Type B pancreatic cell (in vitro differentiated cells): ENCODE results near the gene DDN. TPM values are rescaled to one million over a fixed set of nuclear protein-coding genes. Genes with fewer than 3 reads are reported as not detected.

ENCODE experiments used
- DNase-seq: peaks from one replicate; pipeline ENCODE4 v3.0.0; 2021; ENCODE audit warnings: mixed read lengths; ENCODE audit not compliant: unreplicated experiment; ENCODE audit errors: extremely low spot score
- H3K27ac Mint-ChIP-seq: 2 replicates; pipeline ENCODE4 v1.8.0; 2021; ENCODE audit warnings: mild to moderate bottlenecking, mixed read lengths
- H3K27me3 Mint-ChIP-seq: 2 replicates; pipeline ENCODE4 v1.8.0; 2021; ENCODE audit warnings: mixed read lengths
- H3K36me3 Mint-ChIP-seq: 2 replicates; pipeline ENCODE4 v1.8.0; 2021; ENCODE audit warnings: mixed read lengths
- H3K4me1 Mint-ChIP-seq: one replicate; pipeline ENCODE4 v1.8.0; 2021; ENCODE audit warnings: mixed read lengths; ENCODE audit not compliant: unreplicated experiment
- H3K4me3 Mint-ChIP-seq: 2 replicates; pipeline ENCODE4 v1.8.0; 2021; ENCODE audit warnings: mild to moderate bottlenecking, mixed read lengths
- H3K9me3 Mint-ChIP-seq: 2 replicates; pipeline ENCODE4 v1.8.0; 2021; ENCODE audit warnings: mixed read lengths
- total RNA-seq: library from RNA; stranded (reverse); gene quantifications from 2 replicates; pipeline ENCODE4 v1.2.1, GENCODE V29; 2021; ENCODE audit warnings: low replicate concordance
- TF ChIP-seq, protein P1 (sequence below): fragments of 200-600 bp; sonication (generic); conservative IDR thresholded peaks from 2 replicates; pipeline ENCODE4 v1.5.0; 2021; ENCODE audit warnings: antibody characterized with exemption, mild to moderate bottlenecking

The DDN gene
- total RNA-seq, 1 donor from 2014 or later, result 8.8 TPM

DNA sequence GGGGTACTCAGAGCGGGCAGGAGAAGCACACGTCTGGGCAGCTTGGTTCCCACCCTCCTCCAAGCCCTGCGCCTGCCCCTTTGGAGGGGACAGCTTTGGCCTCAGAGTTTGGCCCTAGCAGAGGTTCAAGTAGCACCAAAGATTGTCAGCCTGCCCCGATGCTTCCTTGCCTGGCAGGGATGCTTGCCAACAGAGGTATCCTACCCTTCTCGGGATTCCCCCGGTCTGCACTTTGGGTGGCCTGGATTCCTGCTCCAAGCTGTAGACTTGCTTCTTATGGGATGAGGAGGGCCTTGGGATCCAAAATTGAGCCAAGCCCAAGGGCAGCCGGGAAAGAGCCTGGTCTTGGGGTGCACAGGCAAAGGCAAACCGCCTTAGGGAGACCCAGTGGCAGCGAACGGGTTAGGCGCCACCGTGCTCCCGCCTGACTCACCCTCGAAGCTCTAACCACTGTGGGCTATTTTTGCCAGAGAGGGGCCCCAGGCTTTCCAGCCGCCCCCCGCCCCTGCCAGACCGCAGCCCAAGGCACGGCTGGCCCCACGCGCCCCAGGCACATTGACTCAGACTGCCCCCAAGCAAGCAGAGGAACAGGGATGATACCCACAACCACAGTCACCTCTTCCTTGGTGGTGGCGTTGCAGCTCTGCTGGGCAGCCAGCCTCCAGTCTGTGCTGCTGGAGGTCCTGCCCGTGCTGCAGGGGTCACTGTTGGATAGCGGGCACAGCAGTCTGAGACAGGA lies 26.8 kb downstream of the DDN start:
- no peak overlapping the region for H3K27ac Mint-ChIP-seq
- no peak overlapping the region for H3K4me3 Mint-ChIP-seq
- peaks cover 19% of the 10 kb centered on the region for H3K4me1 Mint-ChIP-seq
- no peaks in the 10 kb centered on the region for H3K9me3 Mint-ChIP-seq
- no peaks in the 10 kb centered on the region for H3K36me3 Mint-ChIP-seq
- TF ChIP-seq, protein P1, sequence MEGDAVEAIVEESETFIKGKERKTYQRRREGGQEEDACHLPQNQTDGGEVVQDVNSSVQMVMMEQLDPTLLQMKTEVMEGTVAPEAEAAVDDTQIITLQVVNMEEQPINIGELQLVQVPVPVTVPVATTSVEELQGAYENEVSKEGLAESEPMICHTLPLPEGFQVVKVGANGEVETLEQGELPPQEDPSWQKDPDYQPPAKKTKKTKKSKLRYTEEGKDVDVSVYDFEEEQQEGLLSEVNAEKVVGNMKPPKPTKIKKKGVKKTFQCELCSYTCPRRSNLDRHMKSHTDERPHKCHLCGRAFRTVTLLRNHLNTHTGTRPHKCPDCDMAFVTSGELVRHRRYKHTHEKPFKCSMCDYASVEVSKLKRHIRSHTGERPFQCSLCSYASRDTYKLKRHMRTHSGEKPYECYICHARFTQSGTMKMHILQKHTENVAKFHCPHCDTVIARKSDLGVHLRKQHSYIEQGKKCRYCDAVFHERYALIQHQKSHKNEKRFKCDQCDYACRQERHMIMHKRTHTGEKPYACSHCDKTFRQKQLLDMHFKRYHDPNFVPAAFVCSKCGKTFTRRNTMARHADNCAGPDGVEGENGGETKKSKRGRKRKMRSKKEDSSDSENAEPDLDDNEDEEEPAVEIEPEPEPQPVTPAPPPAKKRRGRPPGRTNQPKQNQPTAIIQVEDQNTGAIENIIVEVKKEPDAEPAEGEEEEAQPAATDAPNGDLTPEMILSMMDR, result no peak
- H3K27me3 Mint-ChIP-seq, result peaks cover 95% of the 10 kb centered on the region
- DNase-seq, result no peak

DNA sequence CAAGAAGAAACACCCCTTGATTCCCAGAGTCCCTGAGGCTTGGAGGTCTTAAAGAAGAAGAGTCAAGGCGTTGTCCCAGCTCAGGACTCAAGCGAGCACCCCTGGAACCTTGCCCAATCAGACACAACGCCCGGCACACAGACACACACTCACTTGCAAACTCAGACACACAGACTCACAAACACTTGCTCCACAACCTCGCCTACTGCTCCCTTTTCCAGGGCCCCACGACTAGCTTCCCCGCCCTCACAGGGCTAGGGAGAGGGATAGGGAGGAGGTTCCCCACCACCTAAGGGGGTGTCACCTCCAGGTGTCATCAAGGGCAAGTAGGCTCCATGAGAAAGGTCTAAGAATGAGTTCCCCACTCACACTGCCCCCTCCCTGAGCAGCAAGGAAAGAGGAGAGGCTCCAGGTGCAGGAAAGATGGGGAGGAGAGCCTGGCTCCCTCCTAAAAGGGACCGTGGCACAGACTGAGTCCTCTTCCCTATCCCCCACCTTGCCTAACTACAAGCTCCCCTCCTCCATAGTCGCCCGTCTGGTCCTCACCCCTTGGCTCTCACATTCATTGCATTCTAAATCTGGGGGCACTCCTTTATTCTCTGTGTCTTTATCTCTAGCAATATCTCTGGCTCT lies 28.4 kb downstream of the DDN start:
- Mint-ChIP-seq H3K4me3 (peak overlapping the region; percentile 89), H3K4me1 (peaks cover 19% of the 10 kb centered on the region), H3K9me3 (no peaks in the 10 kb centered on the region), H3K27me3 (peaks cover 87% of the 10 kb centered on the region), H3K36me3 (no peaks in the 10 kb centered on the region), H3K27ac (peak overlapping the region; percentile 89)
- no peak for DNase-seq
- TF ChIP-seq, protein P1, result no peak

DNA sequence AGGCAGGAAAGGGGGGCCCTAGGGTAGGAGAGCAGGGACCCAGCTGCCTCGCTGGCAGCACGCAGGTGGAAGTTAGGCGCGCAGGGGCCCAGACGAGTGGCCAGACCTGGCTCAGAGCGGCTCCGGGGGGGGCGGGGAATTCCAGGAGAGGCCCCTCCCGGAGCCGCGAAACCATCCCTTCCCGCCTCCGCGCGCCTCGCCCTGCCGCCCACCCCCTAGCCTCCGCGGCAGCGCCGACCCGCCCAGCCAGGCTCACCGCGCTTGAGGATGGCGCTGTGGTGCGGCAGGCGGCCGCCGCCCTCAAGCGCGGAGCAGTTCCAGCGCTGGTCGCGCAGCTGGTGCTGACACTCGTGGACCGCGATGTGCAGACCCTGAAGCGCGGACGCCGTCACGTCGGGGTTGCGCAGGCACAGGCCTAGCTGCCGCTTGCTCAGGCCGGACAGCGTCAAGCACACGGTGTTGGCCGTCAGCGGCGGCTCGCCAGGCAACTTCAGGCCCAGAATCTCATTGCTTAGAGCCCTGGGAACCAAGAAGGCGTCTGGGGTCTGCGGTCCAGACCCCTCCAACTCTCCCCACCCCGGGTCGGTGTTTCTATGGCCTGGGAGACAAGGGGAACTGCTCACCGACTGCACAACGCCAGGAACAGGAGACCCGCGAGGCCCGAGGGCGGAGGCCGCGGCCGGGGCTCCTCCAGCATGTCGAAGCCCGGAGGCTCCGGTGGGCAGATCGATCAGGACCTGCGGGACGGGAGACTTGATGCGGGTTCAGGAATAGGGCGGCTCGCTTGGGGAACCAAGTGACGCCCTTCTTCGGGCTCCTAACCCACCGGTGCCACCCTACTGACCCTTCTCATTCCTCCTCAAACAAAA lies 29.1 kb downstream of the DDN start:
- no peaks in the 10 kb centered on the region for H3K36me3 Mint-ChIP-seq
- no peaks in the 10 kb centered on the region for H3K9me3 Mint-ChIP-seq
- no peak for DNase-seq
- H3K27ac Mint-ChIP-seq, result peak overlapping the region; percentile 89
- peaks cover 19% of the 10 kb centered on the region for H3K4me1 Mint-ChIP-seq
- H3K4me3 Mint-ChIP-seq, result peak overlapping the region; percentile 89
- TF ChIP-seq, protein P1, result peak; percentile 21
- H3K27me3 Mint-ChIP-seq, result peaks cover 87% of the 10 kb centered on the region

DNA sequence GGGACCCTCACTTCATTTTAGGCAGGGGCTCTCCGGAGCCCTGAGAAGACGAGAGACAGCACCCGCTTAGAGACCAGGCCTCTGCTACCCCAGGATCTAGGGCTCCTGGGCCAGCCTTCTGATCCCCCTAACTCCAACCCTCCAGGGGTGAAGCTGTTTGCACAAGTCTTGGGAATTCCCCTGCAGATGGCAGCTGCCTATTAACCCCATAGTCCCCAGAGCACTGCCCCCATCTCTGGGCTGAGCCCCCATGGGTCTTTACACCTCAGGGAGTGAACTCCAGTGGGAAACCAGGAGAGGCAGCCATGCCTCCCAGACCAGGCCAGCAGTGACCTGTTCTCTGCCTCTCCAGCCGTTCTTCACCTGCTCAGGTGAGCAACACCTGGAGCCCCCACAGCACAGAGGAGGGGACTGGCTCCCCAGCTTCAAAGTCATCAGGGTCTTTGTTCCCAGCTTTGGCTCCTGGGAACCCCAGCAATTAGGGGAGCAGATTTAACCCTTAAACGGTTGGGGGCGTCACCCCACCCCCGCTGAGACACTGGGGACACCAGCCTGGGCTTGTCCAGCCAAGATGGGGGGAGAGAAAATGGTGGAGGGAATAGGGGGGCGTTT lies 29.9 kb downstream of the DDN start:
- Mint-ChIP-seq H3K27ac (no peak overlapping the region), H3K27me3 (peaks cover 85% of the 10 kb centered on the region), H3K36me3 (no peaks in the 10 kb centered on the region), H3K4me3 (peak overlapping the region; percentile 59), H3K4me1 (peaks cover 19% of the 10 kb centered on the region), H3K9me3 (no peaks in the 10 kb centered on the region)
- TF ChIP-seq, protein P1, result no peak
- no peak for DNase-seq

DNA sequence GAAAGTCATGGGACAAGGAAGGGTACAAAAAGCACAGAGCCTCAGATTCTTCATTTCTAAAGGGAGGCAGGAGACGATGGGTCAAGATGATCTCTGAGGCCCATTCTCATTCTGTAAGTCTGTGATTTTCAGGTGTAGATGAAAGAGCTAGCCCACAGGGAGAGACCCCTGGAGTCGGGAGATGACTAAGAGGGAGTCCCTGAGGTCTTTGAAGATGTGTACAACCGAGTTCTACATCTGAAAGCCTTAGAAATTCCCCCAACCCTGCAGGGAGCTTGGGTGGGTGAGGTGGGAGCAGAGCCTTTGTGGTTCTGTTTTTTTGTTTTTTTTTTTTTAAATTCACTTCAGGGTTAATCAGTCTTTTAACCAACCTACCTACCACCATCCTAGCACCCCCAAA lies 30.7 kb downstream of the DDN start:
- TF ChIP-seq, protein P1, result no peak
- DNase-seq, result no peak
- Mint-ChIP-seq H3K36me3 (no peaks in the 10 kb centered on the region), H3K4me1 (peaks cover 19% of the 10 kb centered on the region), H3K27me3 (peaks cover 77% of the 10 kb centered on the region), H3K4me3 (peak overlapping the region; percentile 5), H3K27ac (no peak overlapping the region), H3K9me3 (no peaks in the 10 kb centered on the region)
